Measurements from ENCODE around the gene CERK.
"Not testable (repeated sequence)": the region's sequence is repeated elsewhere in the genome, so short reads cannot be mapped to it uniquely, and the experiment has no call there.

CERK gene, protein sequence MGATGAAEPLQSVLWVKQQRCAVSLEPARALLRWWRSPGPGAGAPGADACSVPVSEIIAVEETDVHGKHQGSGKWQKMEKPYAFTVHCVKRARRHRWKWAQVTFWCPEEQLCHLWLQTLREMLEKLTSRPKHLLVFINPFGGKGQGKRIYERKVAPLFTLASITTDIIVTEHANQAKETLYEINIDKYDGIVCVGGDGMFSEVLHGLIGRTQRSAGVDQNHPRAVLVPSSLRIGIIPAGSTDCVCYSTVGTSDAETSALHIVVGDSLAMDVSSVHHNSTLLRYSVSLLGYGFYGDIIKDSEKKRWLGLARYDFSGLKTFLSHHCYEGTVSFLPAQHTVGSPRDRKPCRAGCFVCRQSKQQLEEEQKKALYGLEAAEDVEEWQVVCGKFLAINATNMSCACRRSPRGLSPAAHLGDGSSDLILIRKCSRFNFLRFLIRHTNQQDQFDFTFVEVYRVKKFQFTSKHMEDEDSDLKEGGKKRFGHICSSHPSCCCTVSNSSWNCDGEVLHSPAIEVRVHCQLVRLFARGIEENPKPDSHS

DNA sequence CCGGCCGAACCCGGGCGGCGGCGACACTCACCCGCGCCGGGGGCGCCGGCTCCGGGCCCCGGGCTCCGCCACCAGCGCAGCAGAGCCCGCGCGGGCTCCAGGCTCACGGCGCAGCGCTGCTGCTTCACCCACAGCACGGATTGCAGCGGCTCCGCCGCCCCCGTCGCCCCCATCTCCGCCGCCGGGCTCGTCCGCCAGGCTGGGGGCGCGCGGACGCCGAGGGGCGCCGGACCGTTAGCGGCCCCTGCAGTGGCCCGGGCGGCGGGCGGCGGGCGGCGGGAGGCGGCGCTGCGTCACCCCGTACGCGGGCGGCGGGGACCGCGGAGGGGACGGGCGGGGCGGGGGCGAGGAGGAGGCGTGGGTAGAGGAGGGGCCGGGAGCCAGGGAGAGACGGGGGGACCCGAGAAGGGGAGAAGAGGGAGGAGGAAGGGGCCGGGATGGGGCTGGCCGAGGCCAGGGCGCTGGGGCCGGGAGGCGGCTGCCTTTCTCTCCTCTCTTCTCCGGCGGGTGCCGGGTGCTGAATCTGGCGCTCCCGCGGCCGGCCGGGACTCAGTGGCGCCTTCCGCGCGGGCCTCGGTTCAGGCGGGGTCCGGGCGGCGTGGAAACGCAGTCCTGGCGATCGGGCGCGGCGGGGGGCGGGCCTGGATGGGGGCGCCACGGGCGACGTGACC is at the start of gene CERK:
TSS of gene CERK (minus strand) at position 277 of the 671 bp plus-strand sequence. CDS start at position 173, 104 bp downstream.
- DNase-seq (ENCODE audit: low spot score): peak; percentile 66

DNA sequence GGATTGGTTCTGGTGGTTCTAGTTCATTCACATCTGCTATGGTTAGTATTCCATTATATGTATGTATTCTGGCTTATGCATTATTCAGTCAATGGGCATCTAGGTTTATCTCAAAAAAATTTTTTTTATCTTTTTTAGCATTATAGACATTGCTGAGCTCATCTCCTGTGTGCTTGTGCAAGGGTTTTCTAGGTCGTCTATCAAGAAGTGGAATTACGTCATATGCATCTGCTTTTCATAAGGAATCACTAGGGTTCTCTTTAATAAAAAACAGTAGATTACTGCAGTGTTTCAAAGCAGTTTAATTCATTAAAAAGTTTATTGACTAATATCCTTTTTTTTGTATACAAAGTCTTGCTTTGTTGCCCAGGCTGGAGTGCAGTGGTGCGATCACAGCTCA is 45.7 kb upstream of the CERK start:
- no peak for DNase-seq (ENCODE audit: low spot score)

DNA sequence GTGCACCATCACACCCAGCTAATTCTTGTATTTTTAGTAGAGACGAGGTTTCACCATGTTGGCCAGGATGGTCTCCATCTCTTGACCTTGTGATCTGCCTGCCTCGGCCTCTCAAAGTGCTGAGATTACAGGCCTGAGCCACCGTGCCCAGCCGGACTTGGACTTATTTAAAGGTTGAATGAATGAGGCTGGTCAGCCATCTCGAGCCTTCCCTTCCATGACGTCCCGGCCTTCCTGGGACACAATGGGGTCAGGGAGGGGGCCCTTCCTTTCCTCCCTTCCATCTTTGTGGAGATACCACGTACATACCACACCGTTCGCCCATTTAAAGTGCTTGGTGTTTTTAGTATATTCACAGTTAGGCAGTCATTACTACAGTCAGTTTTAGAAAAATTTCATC is 44.1 kb upstream of the CERK start:
- not testable (repeated sequence) for DNase-seq (ENCODE audit: low spot score)

DNA sequence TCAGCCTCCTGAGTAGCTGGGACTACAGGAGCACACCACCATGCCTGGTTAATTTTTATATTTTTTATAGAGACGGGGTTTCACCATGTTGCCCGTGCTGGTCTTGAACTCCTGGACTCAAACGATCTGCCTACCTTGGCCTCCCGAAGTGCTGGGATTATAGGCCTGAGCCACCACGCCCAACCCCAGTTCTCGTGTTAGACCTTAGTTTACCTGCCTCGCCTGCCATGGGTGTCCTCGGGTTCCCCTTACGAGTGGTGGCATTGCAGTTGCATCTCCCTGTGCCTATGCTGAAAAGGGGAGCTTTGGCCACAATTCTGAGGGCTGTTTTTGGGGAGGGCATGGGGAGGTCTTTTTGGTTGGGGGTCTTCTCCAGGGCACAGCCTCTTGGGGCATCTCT is 43.2 kb upstream of the CERK start:
- DNase-seq (ENCODE audit: low spot score): no peak

DNA sequence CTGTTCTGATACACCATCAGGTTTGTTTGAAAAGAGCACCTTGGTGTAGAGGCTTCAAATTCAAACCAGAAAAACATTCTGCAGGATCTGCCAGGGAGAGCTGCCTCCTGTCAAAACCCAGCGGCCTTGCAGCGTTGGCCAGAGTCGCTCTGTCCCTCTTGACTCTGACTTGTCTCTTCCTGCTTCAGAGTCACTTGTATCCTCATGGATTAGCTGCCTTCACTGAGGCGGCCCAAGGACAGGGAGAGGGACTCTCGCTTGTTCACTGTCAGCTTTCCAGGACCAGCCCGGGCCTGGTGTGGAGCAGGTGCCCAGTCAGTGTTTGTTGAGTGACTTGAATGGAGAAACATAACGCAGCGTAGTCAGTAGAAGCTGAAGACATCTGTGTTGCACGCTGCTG is 42.4 kb upstream of the CERK start:
- DNase-seq (ENCODE audit: low spot score): no peak

DNA sequence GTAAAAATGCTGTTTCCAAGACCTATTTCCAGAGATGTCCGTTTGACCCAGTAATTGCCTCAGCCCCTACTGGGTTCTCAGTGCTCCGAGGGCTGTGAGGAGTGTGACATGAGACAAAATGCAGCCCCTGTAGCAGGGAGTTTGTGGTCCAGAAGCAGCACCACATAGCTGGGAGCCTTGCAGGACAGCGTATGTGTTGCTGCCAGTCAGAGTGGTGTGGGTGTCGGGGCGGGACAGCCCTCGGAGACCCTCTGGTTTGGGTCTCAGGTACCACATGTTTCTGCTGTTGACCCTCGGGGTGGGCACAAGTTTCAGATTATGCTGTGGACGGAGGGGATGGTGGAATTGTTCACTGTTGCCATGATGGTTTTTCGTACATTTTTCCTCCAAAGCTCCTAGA is 41.6 kb upstream of the CERK start:
- DNase-seq (ENCODE audit: low spot score): no peak

DNA sequence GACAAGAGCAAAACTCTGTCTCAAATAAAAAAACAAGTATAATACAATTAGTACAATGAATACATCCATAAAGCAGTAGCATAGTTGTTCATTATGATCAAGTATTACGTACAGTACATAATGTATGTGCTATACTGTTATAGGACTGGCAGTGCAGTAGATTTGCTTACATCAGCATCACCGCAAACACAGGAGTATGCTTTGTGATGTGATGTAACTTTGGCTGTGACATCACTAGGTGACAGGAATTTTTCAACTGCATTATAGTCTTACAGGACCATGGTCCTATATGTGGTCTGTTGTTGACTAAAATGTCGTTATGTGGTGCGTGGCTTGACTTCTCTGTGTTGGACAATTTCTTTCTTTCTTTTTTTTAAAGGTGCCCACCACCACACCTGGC is 41.0 kb upstream of the CERK start:
- no peak for DNase-seq (ENCODE audit: low spot score)

DNA sequence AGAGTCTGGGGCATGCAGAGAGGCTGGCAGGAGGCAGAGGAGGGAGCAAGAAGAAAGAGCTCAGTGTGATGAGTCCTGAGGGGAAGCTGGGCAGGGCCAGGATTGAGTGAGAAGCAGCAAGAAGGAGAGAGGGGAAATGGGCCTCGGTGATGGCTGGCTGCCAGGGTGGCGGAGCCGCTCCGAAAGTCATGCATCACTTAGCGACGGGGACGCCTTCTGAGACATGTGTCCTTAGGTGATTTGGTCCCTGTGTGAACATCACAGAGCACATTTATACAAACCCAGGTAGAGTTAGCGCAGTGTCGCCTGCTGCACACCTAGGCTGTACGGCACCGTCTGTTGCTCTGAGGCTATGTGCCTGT is 39.5 kb upstream of the CERK start:
- peak; percentile 26 for DNase-seq (ENCODE audit: low spot score)

DNA sequence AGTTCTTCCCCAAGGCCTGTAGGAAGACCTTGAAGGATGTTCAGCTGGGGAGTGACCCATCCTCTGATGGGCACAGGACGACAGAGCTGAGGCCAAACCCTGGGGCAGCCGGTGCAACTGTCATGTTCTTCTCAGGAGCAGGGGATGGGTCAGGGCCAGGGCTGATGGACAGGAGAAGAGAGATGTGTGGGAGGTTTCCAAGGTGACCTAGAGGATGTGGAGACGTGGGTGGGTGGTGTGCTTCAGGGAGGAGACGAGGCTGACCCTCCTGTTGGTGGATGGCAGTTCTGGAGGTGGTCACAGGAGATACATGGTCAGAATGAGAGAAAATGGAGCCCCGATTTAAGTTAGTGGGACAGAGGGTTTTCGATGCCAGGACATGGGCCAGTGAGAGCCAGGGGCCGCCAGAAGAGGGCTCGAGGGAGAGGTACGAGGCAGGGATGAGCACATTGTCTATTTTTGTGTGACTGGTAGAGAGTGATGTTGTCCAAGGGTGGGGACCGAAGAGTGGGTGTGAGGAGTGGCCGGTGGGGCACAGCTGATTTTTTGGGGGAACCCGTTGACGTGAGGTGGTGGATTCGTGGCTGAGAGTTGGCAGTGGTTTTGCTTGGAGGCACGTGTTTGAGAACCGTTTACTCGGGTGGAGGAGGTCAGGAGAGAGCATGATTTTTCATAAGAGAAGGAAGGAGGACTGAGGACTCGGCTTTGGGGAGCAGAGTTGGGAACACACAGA is 39.0 kb upstream of the CERK start:
- DNase-seq (ENCODE audit: low spot score): no peak

DNA sequence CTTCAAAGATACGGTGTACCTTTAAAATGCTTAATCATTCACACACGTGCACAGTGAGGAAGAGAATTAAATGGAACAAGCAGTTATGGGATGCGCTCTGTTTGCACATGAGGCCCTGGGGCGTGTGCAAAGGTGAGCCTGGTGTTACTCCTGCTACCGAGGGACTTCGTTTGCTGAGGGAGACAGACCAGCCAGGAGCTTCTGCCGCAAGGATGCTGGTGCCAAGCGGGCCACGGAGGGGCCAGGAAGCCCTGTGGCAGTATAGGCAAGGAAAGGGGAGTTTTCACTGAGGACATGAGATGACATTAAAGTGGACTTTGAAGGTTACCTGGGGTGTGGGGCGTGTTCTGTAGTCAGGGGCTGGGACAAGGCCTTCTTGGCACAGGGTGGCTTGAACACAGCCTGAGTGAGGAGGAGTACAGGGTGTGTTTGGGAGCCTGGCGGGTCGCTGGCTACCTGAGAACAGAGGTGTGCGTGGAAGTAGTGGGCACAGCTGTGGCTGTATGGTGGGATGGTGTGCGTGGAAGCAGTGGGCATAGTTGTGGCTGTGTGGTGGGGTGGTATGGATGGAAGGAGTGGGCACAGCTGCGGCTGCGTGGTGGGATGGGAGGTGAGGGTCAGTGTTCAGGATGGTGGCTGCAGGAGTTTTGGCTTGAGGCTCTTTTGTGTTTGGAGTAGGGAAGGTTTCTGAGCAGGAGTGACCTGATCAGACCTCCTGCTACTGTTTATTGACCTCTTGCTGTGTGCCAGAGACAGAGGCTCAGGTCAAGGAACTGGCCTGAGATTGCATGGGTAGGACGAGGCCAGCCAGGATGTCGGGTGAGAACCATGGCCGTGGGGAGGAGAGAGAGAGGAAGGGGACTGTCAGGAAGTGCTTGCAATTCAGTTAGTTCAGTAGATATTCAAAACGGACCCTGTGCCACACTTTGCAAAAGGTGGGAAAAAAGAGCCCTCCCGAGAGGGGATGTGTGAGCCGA is 38.1 kb upstream of the CERK start:
- DNase-seq (ENCODE audit: low spot score): no peak

DNA sequence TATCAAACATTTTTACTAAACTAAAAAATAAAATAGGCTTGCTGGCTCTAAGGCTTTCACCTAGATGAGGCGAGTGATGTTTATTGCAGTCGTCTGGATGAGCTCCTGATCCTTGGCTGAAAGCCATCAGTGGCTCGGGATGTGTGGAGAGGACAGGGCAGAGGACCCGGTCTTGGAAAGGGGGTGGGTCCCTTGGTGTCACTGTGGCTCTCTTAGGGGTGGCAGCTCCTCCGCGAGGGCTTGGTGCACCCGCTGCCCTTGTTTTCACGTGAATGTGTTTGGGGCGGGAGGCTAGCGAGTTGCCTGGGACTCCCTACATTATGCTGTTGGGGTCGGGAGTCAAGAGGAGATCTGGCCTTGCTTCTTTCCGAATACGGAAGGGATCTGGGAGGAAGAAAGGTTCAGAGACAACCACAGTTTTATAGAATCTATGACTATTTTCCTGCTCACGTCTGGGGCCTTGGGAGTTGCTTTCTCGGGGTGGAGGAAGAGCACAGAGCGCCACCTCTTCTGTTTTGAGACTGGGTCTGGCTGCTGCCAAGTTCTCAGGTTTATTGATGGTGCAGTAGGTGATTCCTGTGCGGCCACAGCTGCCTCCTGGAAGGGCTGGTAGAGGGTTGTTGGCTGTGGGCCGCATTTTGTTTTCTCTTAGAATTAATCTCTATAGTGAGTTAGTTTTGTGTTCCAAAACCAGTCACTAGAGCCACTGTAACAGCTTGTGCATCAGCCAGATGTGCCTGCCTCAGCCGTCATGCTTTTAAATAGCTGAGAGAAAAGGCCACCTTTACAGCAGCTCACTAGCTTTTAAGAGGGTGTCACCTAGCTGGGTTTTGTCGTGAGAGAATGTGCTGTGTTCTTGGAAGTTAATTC is 37.2 kb upstream of the CERK start:
- DNase-seq (ENCODE audit: low spot score): no peak

DNA sequence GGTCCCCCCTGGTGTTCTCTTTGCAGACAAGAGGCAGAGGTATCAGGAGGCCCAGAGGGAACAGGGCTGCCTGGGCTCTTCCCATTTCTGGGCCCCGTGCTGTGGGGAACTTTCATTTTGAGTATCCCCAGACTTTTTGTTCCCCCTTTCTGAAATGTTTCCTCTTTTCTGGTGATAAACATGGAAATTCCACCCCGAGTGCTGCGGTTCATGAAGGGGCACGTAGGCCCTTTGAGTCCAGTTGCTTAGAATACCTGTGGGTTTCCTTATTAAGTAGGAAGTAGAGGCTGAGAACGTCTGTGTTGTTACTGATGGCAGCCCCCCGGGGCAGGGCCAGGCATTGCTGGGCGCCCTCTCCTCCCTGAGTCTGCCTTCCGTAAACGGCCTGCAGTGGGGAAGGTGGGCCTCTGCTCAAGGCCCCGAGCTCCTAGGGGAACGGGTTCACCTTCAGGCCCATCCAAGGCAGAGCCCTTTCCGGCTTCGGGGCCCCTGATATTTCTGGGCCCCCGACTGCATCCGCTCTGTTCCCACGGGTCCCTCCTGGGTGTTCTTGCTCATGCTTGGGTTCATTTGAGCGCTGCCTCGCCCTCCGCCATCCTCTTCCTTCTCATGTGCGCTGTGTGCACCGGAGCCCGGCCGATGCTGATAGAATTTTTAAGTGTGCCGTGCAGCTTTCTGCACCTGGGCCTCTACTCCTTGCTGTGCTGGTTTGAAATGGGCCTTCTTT is 36.4 kb upstream of the CERK start:
- no peak for DNase-seq (ENCODE audit: low spot score)

DNA sequence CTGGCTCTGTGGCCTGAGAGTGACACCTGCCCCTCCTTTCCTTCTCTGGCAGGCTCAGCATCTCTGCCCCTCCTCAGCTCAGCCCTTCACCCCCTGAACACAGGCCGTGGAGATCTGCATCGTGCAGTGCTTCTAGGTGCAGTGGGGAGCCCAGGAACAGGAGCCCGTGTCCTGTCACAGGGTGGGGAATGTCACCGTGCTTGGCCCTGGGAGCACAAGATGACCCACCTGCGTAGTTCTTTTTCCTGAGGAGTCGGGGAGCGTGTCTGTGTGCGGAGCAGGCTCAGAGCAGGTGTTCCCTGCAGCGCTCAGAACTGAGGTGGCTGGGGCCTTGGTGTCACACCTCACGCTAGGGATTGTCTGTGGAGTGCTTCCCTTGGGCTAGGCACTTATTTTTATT is 35.0 kb upstream of the CERK start:
- no peak for DNase-seq (ENCODE audit: low spot score)

DNA sequence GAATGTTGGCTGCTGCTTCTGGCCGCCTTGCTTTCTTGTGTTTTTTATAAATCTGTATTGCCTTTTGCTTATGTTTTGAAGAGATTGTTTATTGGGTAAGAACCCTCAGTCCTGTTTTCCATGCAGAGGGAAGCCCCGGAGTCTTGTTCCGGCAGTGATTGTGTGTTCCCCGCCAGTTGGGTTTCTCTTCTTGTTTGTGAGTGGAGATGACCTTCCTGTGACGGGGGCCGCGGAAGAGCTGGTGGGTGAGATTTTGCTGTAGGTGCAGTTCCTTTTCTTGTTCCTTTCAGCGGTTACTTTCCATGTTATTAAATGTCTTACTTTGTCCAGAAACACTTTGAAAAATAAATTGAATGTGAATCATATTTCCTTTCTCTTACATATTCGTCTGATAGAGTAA is 32.7 kb upstream of the CERK start:
- peak; percentile 12 for DNase-seq (ENCODE audit: low spot score)

DNA sequence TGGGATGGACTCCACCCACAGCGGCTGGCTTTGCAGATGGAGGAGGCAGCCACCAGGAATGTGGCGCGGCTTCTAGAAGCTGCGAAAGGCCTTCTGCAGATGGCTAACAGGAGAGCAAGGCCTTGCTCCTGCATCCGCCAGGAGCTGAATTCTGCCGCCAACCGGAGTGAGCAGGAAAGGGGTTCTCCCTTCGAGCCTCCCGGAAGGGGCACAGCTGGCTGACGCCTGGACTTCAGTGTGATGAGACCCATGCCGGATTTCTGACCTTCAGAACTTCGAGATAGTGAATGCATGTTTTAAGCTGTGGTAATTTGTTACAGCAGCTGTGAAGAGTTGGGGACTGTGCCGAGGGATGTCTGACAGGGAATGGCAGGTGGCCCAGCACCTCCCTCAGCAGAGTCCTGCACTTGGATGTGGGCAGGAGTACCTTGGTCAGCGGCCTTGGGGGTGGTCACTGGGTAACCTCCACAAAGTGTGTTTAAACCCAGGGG is 32.1 kb upstream of the CERK start:
- no peak for DNase-seq (ENCODE audit: low spot score)

DNA sequence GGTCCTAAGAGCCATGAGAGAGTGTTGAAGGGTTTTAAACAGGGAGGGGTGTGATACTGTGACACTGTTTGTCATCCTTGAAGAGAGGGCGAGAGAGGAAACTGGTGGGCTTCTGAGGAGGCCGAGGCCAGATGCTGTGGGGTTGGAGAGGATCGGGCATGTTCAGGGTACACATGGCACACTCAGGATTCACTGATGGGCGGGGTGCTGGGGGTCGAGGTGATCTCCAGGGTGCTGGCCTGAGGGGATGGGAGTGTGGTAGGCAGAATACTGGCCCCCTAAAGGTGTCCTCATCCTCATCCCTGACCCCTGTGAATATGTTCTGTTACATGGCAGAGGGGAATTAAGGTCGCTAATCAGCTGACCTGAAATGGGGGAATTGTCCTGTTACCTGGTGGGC is 31.7 kb upstream of the CERK start:
- no peak for DNase-seq (ENCODE audit: low spot score)

DNA sequence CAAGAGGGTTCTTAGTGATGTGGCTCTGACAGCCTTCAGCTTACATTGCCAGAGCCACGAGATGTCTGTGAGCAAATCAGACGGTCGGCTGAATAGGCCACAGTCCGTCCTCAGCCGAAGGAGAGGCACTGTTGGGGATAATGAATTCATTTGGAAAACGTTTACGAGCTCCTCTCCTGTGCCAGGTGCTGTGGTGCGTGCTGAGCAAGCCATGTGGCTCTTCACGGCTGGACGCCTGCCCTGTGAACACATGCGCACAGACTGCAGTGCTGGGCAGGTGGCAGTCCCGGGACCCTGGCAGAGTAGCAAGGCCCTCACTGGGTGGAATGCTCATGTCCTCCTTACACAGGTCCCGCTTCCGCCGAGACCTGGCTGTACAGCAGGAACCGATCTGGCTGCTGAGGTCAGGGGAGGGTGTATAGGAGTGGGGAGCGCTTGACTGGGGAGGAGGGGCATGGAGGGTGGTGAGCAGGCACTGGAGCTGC is 31.2 kb upstream of the CERK start:
- no peak for DNase-seq (ENCODE audit: low spot score)

DNA sequence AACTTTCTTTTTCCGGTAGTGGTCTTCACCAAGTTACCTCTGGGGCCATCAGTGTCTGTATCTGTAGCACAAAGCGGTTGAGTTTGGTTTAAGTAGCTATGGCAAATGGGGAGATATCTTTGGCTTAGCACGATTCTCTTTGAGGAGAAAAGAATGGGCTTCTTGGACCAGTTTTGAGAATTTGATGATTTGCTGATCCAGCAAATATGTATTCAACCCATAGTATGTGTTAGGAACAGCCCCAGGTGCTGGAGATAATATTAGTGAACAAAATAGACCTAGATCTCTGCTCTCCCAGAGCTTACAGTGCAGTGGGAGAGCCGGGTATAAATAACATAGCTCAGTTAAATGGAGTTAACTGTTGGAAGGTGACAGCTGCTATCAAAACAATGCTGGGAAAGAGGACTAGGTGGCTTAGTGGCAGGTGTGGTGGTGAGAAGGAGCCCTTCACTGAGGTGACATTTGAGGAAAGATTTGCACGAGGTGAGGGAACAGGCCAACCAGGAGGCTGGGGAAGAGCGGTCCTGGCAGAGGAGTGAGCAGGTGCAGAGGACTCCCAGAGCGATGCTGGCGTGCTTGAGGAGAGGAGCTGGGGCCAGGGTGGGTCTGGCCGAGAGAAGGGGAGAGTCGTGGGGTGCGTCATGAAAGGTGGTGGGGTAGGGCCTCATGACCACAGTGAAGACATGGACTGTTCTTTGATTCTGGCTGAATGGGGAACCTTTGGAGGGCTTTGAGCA is 29.4 kb upstream of the CERK start:
- DNase-seq (ENCODE audit: low spot score): no peak

DNA sequence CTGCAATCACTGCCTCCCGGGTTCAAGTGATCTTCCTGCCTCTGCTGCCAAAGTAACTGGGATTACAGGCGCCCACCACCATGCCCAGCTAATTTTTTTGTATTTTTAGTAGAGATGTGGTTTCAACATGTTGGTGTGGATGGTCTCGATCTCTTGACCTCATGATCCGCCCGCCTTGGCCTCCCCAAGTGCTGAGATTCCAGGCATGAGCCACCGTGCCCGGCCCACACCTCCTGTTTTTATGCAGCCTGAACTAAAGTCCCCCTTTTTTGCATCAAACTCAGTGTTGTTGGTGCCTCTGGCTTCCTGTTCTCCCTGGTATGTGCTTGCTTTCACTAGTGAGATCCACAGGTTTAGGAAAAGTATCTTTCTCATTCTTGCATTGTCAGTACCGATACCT is 28.6 kb upstream of the CERK start:
- DNase-seq (ENCODE audit: low spot score): no peak
